WTC11 (cell line): ENCODE measurements around the gene SREBF1.

Source experiments
- IRF2 ChIP-seq: sonication (generic); formaldehyde crosslinking; IDR thresholded peaks from 2 replicates; pipeline ENCODE4 v1.8.0; 2022; ENCODE audit warnings: low read depth, missing genetic modification reagents, borderline replicate concordance
- JUN ChIP-seq: sonication (generic); formaldehyde crosslinking; IDR thresholded peaks from 2 replicates; pipeline ENCODE4 v1.8.0; 2023; ENCODE audit warnings: mild to moderate bottlenecking, missing genetic modification reagents
- ZBTB21 ChIP-seq: sonication (generic); formaldehyde crosslinking; IDR thresholded peaks from 2 replicates; pipeline ENCODE4 v1.8.1; 2023; ENCODE audit warnings: mild to moderate bottlenecking, missing genetic modification reagents, borderline replicate concordance
- ZNF263 ChIP-seq: sonication (generic); formaldehyde crosslinking; IDR thresholded peaks from 2 replicates; pipeline ENCODE4 v1.8.1; 2022; ENCODE audit warnings: low read depth, mild to moderate bottlenecking, moderate library complexity, missing genetic modification reagents
- TF ChIP-seq, protein P1 (sequence below): sonication (generic); formaldehyde crosslinking; IDR thresholded peaks from 2 replicates; pipeline ENCODE4 v1.8.0; 2022; ENCODE audit warnings: mild to moderate bottlenecking, missing genetic modification reagents
- TF ChIP-seq, protein P2 (sequence below): fragments of 200-600 bp; IDR thresholded peaks from 2 replicates; pipeline ENCODE4 v1.8.0; 2022; ENCODE audit warnings: antibody characterized with exemption
- TF ChIP-seq, protein P3 (sequence below): fragments of 250-450 bp; sonication (Bioruptor Pico); IDR thresholded peaks from 2 replicates; pipeline ENCODE4 v2.1.2; 2022; ENCODE audit warnings: mild to moderate bottlenecking, moderate library complexity
- TF ChIP-seq, protein P4 (sequence below): sonication (generic); formaldehyde crosslinking; IDR thresholded peaks from 2 replicates; pipeline ENCODE4 v1.8.1; 2023; ENCODE audit warnings: mild to moderate bottlenecking, missing genetic modification reagents, moderate library complexity

- TF ChIP-seq, protein P1, sequence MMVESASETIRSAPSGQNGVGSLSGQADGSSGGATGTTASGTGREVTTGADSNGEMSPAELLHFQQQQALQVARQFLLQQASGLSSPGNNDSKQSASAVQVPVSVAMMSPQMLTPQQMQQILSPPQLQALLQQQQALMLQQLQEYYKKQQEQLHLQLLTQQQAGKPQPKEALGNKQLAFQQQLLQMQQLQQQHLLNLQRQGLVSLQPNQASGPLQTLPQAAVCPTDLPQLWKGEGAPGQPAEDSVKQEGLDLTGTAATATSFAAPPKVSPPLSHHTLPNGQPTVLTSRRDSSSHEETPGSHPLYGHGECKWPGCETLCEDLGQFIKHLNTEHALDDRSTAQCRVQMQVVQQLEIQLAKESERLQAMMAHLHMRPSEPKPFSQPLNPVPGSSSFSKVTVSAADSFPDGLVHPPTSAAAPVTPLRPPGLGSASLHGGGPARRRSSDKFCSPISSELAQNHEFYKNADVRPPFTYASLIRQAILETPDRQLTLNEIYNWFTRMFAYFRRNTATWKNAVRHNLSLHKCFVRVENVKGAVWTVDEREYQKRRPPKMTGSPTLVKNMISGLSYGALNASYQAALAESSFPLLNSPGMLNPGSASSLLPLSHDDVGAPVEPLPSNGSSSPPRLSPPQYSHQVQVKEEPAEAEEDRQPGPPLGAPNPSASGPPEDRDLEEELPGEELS (CRISPR knock-in tag): no peak
- TF ChIP-seq, protein P2, sequence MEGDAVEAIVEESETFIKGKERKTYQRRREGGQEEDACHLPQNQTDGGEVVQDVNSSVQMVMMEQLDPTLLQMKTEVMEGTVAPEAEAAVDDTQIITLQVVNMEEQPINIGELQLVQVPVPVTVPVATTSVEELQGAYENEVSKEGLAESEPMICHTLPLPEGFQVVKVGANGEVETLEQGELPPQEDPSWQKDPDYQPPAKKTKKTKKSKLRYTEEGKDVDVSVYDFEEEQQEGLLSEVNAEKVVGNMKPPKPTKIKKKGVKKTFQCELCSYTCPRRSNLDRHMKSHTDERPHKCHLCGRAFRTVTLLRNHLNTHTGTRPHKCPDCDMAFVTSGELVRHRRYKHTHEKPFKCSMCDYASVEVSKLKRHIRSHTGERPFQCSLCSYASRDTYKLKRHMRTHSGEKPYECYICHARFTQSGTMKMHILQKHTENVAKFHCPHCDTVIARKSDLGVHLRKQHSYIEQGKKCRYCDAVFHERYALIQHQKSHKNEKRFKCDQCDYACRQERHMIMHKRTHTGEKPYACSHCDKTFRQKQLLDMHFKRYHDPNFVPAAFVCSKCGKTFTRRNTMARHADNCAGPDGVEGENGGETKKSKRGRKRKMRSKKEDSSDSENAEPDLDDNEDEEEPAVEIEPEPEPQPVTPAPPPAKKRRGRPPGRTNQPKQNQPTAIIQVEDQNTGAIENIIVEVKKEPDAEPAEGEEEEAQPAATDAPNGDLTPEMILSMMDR: no peak
- TF ChIP-seq, protein P3, sequence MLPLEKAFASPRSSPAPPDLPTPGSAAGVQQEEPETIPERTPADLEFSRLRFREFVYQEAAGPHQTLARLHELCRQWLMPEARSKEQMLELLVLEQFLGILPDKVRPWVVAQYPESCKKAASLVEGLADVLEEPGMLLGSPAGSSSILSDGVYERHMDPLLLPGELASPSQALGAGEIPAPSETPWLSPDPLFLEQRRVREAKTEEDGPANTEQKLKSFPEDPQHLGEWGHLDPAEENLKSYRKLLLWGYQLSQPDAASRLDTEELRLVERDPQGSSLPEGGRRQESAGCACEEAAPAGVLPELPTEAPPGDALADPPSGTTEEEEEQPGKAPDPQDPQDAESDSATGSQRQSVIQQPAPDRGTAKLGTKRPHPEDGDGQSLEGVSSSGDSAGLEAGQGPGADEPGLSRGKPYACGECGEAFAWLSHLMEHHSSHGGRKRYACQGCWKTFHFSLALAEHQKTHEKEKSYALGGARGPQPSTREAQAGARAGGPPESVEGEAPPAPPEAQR (CRISPR knock-in tag): no peak
- TF ChIP-seq JUN (no peak), ZBTB21 (CRISPR knock-in tag) (no peak), IRF2 (CRISPR knock-in tag) (no peak), ZNF263 (no peak)
- TF ChIP-seq, protein P4, sequence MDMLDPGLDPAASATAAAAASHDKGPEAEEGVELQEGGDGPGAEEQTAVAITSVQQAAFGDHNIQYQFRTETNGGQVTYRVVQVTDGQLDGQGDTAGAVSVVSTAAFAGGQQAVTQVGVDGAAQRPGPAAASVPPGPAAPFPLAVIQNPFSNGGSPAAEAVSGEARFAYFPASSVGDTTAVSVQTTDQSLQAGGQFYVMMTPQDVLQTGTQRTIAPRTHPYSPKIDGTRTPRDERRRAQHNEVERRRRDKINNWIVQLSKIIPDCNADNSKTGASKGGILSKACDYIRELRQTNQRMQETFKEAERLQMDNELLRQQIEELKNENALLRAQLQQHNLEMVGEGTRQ (CRISPR knock-in tag): no peak
Measured at GRCh38 chr17:17884391-17885357, 47.9 kb upstream of the SREBF1 start.
